Pulmonary artery endothelial cell (primary cell): Measurements from ENCODE around the gene BCLAF1. TPM values are rescaled to one million over a fixed set of nuclear protein-coding genes. Genes with fewer than 3 reads are reported as not detected.

Experiments
- total RNA-seq: library from RNA; depleted of rRNA; stranded (reverse); fragments of >200 nt; gene quantifications from 2 replicates; pipeline ENCODE4 v1.2.3, GENCODE V29; 2014

The BCLAF1 gene
- total RNA-seq, 1 donor from 2014 or later, result 112 TPM

Other genes starting within 250 kb of the BCLAF1 start
- gene MTFR2, start 39.5 kb downstream of the BCLAF1 start, total RNA-seq, result 1.9 and 4.5 TPM in 2 replicates